Measurements from ENCODE around the gene TSPAN13. TPM values are rescaled to one million over a fixed set of nuclear protein-coding genes. Genes with fewer than 3 reads are reported as not detected.

Gene TSPAN13
- total RNA-seq, 4 donors from 2014 or later = 21.5 to 53.9 (median 33.1) TPM

DNA sequence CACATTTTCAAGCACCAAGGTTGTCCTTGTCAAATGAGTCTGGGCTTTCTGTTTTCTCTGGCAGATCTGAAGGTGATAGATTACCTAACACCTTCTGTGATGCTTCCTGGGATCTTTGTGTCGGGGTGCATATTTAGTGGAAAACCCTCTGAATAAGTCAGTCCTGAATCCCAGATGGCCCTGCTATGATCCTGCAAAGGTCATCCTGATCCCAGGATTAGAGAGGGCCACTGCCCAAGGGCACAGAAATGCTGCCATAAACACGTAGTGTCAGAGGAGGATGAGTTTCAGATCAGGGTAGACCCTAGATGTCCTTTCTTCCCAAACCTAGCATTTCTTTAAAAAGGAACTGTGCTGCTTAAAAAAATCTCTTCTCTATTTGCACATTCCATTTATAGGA, 32.3 kb downstream of the TSPAN13 start:
- H3K4me1 ChIP-seq = no peaks in the 10 kb centered on the region
- no peak overlapping the region for H3K4me3 ChIP-seq
- H3K27me3 ChIP-seq = no peaks in the 10 kb centered on the region
- TF ChIP-seq POLR2A (IDR thresholded peaks at IDR 0.05) = no peak
- TF ChIP-seq, protein P1, sequence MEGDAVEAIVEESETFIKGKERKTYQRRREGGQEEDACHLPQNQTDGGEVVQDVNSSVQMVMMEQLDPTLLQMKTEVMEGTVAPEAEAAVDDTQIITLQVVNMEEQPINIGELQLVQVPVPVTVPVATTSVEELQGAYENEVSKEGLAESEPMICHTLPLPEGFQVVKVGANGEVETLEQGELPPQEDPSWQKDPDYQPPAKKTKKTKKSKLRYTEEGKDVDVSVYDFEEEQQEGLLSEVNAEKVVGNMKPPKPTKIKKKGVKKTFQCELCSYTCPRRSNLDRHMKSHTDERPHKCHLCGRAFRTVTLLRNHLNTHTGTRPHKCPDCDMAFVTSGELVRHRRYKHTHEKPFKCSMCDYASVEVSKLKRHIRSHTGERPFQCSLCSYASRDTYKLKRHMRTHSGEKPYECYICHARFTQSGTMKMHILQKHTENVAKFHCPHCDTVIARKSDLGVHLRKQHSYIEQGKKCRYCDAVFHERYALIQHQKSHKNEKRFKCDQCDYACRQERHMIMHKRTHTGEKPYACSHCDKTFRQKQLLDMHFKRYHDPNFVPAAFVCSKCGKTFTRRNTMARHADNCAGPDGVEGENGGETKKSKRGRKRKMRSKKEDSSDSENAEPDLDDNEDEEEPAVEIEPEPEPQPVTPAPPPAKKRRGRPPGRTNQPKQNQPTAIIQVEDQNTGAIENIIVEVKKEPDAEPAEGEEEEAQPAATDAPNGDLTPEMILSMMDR (IDR thresholded peaks at IDR 0.05) = no peak
- H3K9me3 ChIP-seq = no peaks in the 10 kb centered on the region
- no peak overlapping the region for H3K27ac ChIP-seq
- DNase-seq = no peak
- no peaks in the 10 kb centered on the region for H3K36me3 ChIP-seq

DNA sequence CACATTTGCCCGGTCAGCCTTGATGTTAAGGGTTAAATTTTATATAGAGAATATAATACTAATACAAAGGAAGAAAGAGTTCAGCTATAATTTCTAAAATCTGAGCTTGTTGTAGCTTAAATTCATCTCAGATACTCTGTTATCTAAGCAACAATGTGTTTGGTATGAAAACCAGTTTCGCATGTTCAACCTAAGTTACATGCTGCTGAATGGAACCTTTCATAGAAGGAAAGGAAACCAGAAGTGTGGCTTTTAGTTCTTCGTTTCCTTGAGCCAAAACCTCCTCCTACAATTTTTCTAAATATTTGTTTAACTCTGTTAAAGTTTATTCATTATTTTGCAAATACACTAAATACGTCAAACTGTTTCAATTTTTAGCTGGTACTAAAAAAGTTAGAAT, 32.7 kb downstream of the TSPAN13 start:
- Histone ChIP-seq H3K36me3 (no peaks in the 10 kb centered on the region), H3K4me1 (no peaks in the 10 kb centered on the region), H3K27me3 (no peaks in the 10 kb centered on the region), H3K27ac (no peak overlapping the region), H3K9me3 (no peaks in the 10 kb centered on the region), H3K4me3 (no peak overlapping the region)
- no peak for TF ChIP-seq POLR2A (IDR thresholded peaks at IDR 0.05)
- TF ChIP-seq, protein P1 (IDR thresholded peaks at IDR 0.05) = no peak
- DNase-seq = no peak

DNA sequence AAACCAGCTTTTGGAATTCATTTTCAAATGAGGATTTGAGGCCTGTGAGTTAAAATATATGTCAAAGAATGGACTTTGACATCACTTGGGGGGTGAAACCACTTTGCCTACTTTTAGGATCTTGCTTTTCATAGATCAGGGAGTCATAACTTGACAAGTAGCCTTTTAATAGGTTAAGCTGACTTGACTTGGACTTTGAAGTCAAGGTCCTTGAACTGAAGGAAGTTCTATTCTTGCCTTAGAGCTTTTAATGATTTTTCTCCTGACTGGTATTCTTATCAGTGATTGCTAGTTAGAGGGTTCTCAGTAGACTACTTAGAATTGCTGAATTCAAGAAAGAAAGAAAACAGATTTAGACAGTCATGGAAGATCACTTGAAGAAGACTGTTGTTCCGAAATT, 33.6 kb downstream of the TSPAN13 start:
- TF ChIP-seq, protein P1 (IDR thresholded peaks at IDR 0.05) = no peak
- no peak for TF ChIP-seq POLR2A (IDR thresholded peaks at IDR 0.05)
- no peaks in the 10 kb centered on the region for H3K9me3 ChIP-seq
- no peaks in the 10 kb centered on the region for H3K27me3 ChIP-seq
- no peak overlapping the region for H3K4me3 ChIP-seq
- H3K27ac ChIP-seq = no peak overlapping the region
- no peaks in the 10 kb centered on the region for H3K36me3 ChIP-seq
- DNase-seq = no peak
- no peaks in the 10 kb centered on the region for H3K4me1 ChIP-seq

DNA sequence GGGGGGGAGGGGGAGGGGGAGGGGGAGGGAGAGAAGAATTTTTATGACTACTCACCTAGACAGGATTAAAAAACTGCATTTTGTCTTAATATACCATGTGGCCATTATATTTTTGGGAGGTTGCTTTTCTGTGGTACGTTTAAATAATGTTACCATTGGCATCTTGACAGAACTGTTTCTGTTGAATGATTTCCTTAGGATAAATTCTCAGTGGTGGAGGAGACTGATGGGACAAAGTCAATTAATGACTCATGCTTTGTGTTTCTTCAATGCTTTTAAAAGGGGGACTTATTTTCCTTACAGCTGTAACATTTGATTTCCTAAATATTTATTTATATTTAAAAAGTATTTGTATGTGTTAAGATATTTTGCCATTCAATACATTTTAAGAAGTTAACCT, 37.5 kb downstream of the TSPAN13 start:
- Histone ChIP-seq H3K36me3 (peaks cover 0 to 30% (median 0%) of the 10 kb centered on the region in 3 donors), H3K9me3 (no peaks in the 10 kb centered on the region), H3K4me3 (no peak overlapping the region), H3K4me1 (no peaks in the 10 kb centered on the region), H3K27ac (no peak overlapping the region), H3K27me3 (no peaks in the 10 kb centered on the region)
- no peak for DNase-seq
- TF ChIP-seq, protein P1 (IDR thresholded peaks at IDR 0.05) = no peak

DNA sequence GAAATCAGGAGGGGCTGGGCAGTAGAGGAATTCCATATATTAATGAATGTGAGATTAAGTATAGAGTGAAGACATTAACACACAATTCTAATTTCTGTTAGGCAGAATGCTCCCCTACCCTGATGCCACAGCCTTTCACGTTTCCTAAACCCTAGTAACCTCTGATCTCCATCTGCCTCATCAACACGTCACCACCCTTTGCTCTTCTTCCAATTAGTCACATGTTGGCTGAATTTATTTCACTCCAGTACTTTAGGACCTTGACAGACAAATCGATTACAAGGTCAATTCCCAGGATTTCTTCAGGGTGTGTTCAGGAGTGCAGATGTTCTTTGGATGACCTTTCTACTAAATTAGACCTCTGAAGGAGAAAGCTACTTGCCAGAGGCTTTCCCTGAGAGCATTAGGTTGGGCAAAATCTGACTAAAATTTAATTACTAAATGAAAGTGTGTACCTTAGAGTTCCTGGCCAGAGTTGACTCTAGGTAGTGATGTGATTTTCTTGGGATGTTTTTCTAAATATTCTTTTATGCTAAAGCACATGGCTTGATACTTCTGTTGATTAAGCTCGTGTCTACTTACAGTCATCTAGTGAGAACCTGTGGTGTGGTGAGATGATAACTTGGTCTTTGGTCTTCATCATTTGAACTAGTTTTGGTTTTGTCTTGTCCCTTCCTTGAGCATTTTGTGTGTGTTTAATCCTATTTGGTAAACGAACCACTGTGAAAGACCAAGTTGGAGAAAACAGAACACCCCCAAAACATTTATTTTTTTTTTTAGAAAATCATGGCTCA, 38.5 kb downstream of the TSPAN13 start:
- DNase-seq = peak in 1 of 3 donors; percentile 71
- TF ChIP-seq POLR2A (IDR thresholded peaks at IDR 0.05) = peak in 1 of 2 donors; percentile 23
- TF ChIP-seq, protein P1 (IDR thresholded peaks at IDR 0.05) = no peak
- Histone ChIP-seq H3K36me3 (peaks cover 0 to 37% (median 0%) of the 10 kb centered on the region in 3 donors), H3K27me3 (no peaks in the 10 kb centered on the region), H3K27ac (peak overlapping the region in 1 of 4 donors; percentile 72), H3K4me3 (no peak overlapping the region), H3K9me3 (no peaks in the 10 kb centered on the region), H3K4me1 (no peaks in the 10 kb centered on the region)

Data from Peyer's patch (tissue), 4 donors.